Measurements from ENCODE around the gene HPSE2. TPM values are rescaled to one million over a fixed set of nuclear protein-coding genes. Genes with fewer than 3 reads are reported as not detected.

The HPSE2 gene
- total RNA-seq, 6 experiments from 2014 or later = 0.05 to 0.09 TPM; not detected in 4

- H3K4me3 Mint-ChIP-seq = no peak overlapping the region
- no peaks in the 10 kb centered on the region for H3K36me3 Mint-ChIP-seq (ENCODE audit: low read depth)
- no peak overlapping the region for H3K27ac Mint-ChIP-seq
- no peak for DNase-seq
- H3K9me3 Mint-ChIP-seq = peaks cover 4% of the 10 kb centered on the region
- no peaks in the 10 kb centered on the region for H3K4me1 Mint-ChIP-seq (ENCODE audit: low read depth)
- H3K27me3 Mint-ChIP-seq (ENCODE audit: insufficient read depth) = peaks cover 3% of the 10 kb centered on the region
- TF ChIP-seq CTCF (IDR thresholded peaks at IDR 0.05) = no peak
These were observed 255.3 kb downstream of the HPSE2 start for GRCh38 chr10:98980353-98980752.

- Mint-ChIP-seq H3K9me3 (peaks cover 4% of the 10 kb centered on the region; the same call in 1 of the 2 replicates), H3K27ac (no peak overlapping the region), H3K27me3 (ENCODE audit: insufficient read depth) (no peaks in the 10 kb centered on the region; the same call in 1 of the 2 replicates), H3K36me3 (ENCODE audit: low read depth) (no peaks in the 10 kb centered on the region), H3K4me3 (no peak overlapping the region), H3K4me1 (ENCODE audit: low read depth) (peaks cover 8% of the 10 kb centered on the region; the same call in 1 of the 2 replicates)
- TF ChIP-seq CTCF (IDR thresholded peaks at IDR 0.05) = no peak
- no peak for DNase-seq
These were observed 264.2 kb downstream of the HPSE2 start for GRCh38 chr10:98971464-98971863.

- DNase-seq = peak; percentile 27
- no peak for TF ChIP-seq CTCF (IDR thresholded peaks at IDR 0.05)
- H3K4me1 Mint-ChIP-seq (ENCODE audit: low read depth) = peaks cover 15% of the 10 kb centered on the region; the same call in 1 of the 2 replicates
- no peaks in the 10 kb centered on the region; the same call in 1 of the 2 replicates for H3K27me3 Mint-ChIP-seq (ENCODE audit: insufficient read depth)
- no peak overlapping the region for H3K27ac Mint-ChIP-seq
- no peaks in the 10 kb centered on the region for H3K36me3 Mint-ChIP-seq (ENCODE audit: low read depth)
- no peak overlapping the region for H3K4me3 Mint-ChIP-seq
- H3K9me3 Mint-ChIP-seq = peaks cover 4% of the 10 kb centered on the region; the same call in 1 of the 2 replicates
These were observed 268.1 kb downstream of the HPSE2 start for GRCh38 chr10:98967601-98968000.

- Mint-ChIP-seq H3K27me3 (ENCODE audit: insufficient read depth) (no peaks in the 10 kb centered on the region; the same call in 1 of the 2 replicates), H3K4me1 (ENCODE audit: low read depth) (peaks cover 15% of the 10 kb centered on the region; the same call in 1 of the 2 replicates), H3K36me3 (ENCODE audit: low read depth) (no peaks in the 10 kb centered on the region), H3K4me3 (no peak overlapping the region), H3K9me3 (no peaks in the 10 kb centered on the region; the same call in 1 of the 2 replicates), H3K27ac (no peak overlapping the region; the same call in 1 of the 2 replicates)
- TF ChIP-seq CTCF (IDR thresholded peaks at IDR 0.05) = no peak
- peak; percentile 20 for DNase-seq
These were observed 272.0 kb downstream of the HPSE2 start for GRCh38 chr10:98963608-98964007.

GRCh38 chr10:98959379-98959778 is 276.3 kb downstream of the HPSE2 start:
- H3K9me3 Mint-ChIP-seq = no peaks in the 10 kb centered on the region; the same call in 1 of the 2 replicates
- no peak overlapping the region for H3K4me3 Mint-ChIP-seq
- H3K27ac Mint-ChIP-seq = no peak overlapping the region
- no peak for TF ChIP-seq CTCF (IDR thresholded peaks at IDR 0.05)
- H3K36me3 Mint-ChIP-seq (ENCODE audit: low read depth) = no peaks in the 10 kb centered on the region
- H3K27me3 Mint-ChIP-seq (ENCODE audit: insufficient read depth) = no peaks in the 10 kb centered on the region; the same call in none of the 2 replicates
- DNase-seq = no peak
- H3K4me1 Mint-ChIP-seq (ENCODE audit: low read depth) = peaks cover 36% of the 10 kb centered on the region; the same call in 1 of the 2 replicates
